Measurements from ENCODE around the gene TSC22D1. TPM values are rescaled to one million over a fixed set of nuclear protein-coding genes. Genes with fewer than 3 reads are reported as not detected.

The TSC22D1 gene
- total RNA-seq, 3 donors from 2014 or later: 74.2 to 235 (median 232) TPM

DNA sequence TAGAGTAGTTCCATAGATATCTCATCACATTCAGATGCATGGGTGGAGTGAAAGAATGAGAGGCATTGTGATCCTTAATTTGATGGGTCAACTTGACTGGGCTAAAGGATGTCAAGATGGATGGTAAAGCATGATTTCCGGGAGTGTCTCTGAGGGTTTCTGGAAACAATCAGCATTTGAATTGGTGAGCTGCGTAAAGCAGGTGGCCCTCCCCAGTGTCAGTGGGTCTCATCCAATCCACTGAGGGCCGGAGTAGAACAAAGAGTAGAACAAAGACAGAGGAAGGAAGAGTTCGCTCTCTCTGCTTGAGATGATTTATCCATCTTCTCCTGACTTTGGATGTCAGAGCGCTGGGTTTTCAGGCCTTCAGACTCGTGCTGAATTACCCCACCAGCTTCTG lies 159.4 kb downstream of the TSC22D1 start:
- no peak overlapping the region for H3K4me3 ChIP-seq
- no peak overlapping the region for H3K27ac ChIP-seq
- no peaks in the 10 kb centered on the region for H3K9me3 ChIP-seq
- no peak for DNase-seq (ENCODE audit: low spot score in 2 of 2)
- H3K36me3 ChIP-seq: no peaks in the 10 kb centered on the region
- no peaks in the 10 kb centered on the region for H3K27me3 ChIP-seq
- intact Hi-C loops (cut with DNase I; ENCODE audit: low total_unique reads): no loop called here
- no peaks in the 10 kb centered on the region for H3K4me1 ChIP-seq
- TF ChIP-seq POLR2A (IDR thresholded peaks at IDR 0.05) (no peak), POLR2AphosphoS5 (IDR thresholded peaks at IDR 0.05) (no peak)
- TF ChIP-seq, protein P1, sequence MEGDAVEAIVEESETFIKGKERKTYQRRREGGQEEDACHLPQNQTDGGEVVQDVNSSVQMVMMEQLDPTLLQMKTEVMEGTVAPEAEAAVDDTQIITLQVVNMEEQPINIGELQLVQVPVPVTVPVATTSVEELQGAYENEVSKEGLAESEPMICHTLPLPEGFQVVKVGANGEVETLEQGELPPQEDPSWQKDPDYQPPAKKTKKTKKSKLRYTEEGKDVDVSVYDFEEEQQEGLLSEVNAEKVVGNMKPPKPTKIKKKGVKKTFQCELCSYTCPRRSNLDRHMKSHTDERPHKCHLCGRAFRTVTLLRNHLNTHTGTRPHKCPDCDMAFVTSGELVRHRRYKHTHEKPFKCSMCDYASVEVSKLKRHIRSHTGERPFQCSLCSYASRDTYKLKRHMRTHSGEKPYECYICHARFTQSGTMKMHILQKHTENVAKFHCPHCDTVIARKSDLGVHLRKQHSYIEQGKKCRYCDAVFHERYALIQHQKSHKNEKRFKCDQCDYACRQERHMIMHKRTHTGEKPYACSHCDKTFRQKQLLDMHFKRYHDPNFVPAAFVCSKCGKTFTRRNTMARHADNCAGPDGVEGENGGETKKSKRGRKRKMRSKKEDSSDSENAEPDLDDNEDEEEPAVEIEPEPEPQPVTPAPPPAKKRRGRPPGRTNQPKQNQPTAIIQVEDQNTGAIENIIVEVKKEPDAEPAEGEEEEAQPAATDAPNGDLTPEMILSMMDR (IDR thresholded peaks at IDR 0.05): no peak

DNA sequence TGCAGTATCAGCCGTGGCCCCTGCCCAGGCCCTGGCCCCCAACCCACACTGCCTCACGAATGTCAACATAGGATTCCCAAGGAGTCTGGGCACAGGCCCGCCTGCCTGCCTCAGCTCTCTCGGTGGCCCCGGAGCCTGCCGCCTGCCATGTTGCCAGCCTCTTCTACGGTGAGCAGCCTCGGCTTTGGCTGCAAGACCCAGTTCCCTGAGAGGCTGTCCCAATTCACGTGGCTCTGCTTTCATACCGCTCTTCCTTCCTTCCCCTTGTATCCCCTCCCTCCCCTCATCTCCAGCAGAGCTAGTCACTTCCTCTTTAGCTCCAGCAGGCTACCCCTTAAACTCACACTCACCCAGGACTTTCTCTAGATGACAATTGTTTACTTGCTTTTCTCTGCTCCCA lies 159.8 kb downstream of the TSC22D1 start:
- H3K36me3 ChIP-seq: no peaks in the 10 kb centered on the region
- intact Hi-C loops (cut with DNase I; ENCODE audit: low total_unique reads): no loop called here
- no peak overlapping the region for H3K27ac ChIP-seq
- H3K9me3 ChIP-seq: no peaks in the 10 kb centered on the region
- TF ChIP-seq POLR2A (IDR thresholded peaks at IDR 0.05) (no peak), POLR2AphosphoS5 (IDR thresholded peaks at IDR 0.05) (no peak)
- TF ChIP-seq, protein P1 (IDR thresholded peaks at IDR 0.05): no peak
- H3K27me3 ChIP-seq: no peaks in the 10 kb centered on the region
- H3K4me1 ChIP-seq: no peaks in the 10 kb centered on the region
- no peak for DNase-seq (ENCODE audit: low spot score in 2 of 2)
- H3K4me3 ChIP-seq: no peak overlapping the region

DNA sequence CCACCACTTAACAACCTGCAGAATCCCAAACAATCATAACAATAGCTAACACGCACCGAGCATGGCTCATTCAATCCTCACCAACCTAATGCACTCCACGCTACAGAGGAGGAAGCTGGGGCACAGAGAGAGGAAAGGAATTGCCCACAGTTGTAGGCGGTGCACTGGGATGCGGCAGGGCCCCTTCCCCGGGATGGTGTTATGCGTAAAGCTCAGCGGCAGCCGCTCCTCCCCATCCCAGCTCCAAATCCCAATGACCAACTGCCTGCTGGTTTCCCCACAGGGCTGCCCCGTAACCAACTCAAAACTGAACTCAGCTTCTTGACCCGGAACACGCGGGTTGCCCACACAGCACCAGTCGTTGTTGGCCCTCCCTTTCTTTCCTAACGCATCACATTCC lies 160.3 kb downstream of the TSC22D1 start:
- DNase-seq (ENCODE audit: low spot score in 2 of 2): no peak
- Histone ChIP-seq H3K36me3 (no peaks in the 10 kb centered on the region), H3K27ac (no peak overlapping the region), H3K4me1 (no peaks in the 10 kb centered on the region), H3K9me3 (no peaks in the 10 kb centered on the region), H3K27me3 (no peaks in the 10 kb centered on the region), H3K4me3 (no peak overlapping the region)
- intact Hi-C loops (cut with DNase I; ENCODE audit: low total_unique reads): no loop called here
- no peak for TF ChIP-seq POLR2A (IDR thresholded peaks at IDR 0.05)
- no peak for TF ChIP-seq POLR2AphosphoS5 (IDR thresholded peaks at IDR 0.05)
- TF ChIP-seq, protein P1 (IDR thresholded peaks at IDR 0.05): no peak

DNA sequence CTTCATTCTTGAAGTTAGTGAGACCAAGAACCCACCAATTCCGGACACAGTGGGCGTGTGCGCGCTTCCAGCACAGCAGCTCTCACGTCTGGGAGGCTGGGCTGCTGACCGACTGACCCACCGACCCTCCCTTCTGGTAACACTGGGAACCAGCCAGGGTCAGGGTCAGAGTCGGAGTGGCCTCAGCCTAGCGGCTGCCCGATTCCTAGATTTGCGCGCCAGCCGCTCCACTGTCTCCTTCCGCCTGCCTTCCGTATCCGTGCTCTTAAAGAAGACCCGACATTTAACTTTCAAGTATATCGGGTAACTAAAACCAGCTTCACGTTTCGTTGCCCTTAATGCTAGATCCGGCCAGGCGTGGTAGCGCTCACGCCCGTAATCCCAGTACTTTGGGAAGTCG lies 161.4 kb downstream of the TSC22D1 start:
- no peak for DNase-seq (ENCODE audit: low spot score in 2 of 2)
- intact Hi-C loops (cut with DNase I; ENCODE audit: low total_unique reads): no loop called here
- Histone ChIP-seq H3K9me3 (no peaks in the 10 kb centered on the region), H3K4me1 (no peaks in the 10 kb centered on the region), H3K36me3 (no peaks in the 10 kb centered on the region), H3K27me3 (no peaks in the 10 kb centered on the region), H3K27ac (no peak overlapping the region), H3K4me3 (no peak overlapping the region)
- TF ChIP-seq POLR2A (IDR thresholded peaks at IDR 0.05) (no peak), POLR2AphosphoS5 (IDR thresholded peaks at IDR 0.05) (no peak)
- TF ChIP-seq, protein P1 (IDR thresholded peaks at IDR 0.05): no peak

DNA sequence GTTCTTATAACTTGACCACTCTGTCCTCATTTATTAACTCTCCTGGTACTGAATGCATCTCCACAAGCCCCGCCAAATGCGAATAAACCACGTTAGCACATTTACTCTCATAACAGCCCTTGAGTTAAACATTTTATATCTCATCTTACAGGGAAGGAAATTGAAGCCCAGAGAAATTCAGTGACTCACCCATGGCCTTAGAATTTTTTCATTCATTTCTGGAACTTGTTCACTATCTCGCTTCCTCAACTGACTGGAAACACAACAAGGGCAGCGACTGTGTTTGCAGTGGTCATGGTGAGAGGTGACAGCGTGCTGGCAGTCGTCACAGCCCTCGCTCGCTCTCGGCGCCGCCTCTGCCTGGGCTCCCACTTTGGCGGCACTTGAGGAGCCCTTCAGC lies 163.0 kb downstream of the TSC22D1 start:
- Histone ChIP-seq H3K9me3 (no peaks in the 10 kb centered on the region), H3K4me1 (no peaks in the 10 kb centered on the region), H3K27ac (no peak overlapping the region), H3K36me3 (no peaks in the 10 kb centered on the region), H3K4me3 (no peak overlapping the region), H3K27me3 (no peaks in the 10 kb centered on the region)
- intact Hi-C loops (cut with DNase I; ENCODE audit: low total_unique reads): no loop called here
- TF ChIP-seq, protein P1 (IDR thresholded peaks at IDR 0.05): no peak
- TF ChIP-seq POLR2A (IDR thresholded peaks at IDR 0.05) (no peak), POLR2AphosphoS5 (IDR thresholded peaks at IDR 0.05) (no peak)
- DNase-seq (ENCODE audit: low spot score in 2 of 2): no peak
